PFSK-1 (cell line): ENCODE results near the gene F2R.

Source experiments
- POLR2AphosphoS5 ChIP-seq: IDR thresholded peaks from 2 replicates; pipeline ENCODE4 v1.6.1; 2012; ENCODE audit warnings: low read depth, mild to moderate bottlenecking, control low read depth, low read length, moderate library complexity
- REST ChIP-seq, 2 experiments: IDR thresholded peaks; 2 replicates each; pipeline versions ENCODE4 v1.6.1 to v1.8.0; 2011 to 2012; ENCODE audit warnings: low read depth in 2 of 2, low read length in 2 of 2, control low read depth in 1 of 2, inconsistent platforms in 1 of 2, mild to moderate bottlenecking in 1 of 2, moderate library complexity in 1 of 2; ENCODE audit not compliant: insufficient read depth in 1 of 2
- SIN3A ChIP-seq: IDR thresholded peaks from 2 replicates; pipeline ENCODE4 v1.6.1; 2012; ENCODE audit warnings: mild to moderate bottlenecking, low read length, moderate library complexity, borderline replicate concordance; ENCODE audit not compliant: insufficient read depth
- TAF1 ChIP-seq: IDR thresholded peaks from 2 replicates; pipeline ENCODE4 v1.6.1; 2012; ENCODE audit warnings: low read length, control low read depth, borderline replicate concordance; ENCODE audit not compliant: insufficient read depth

- TF ChIP-seq SIN3A (no peak), REST (IDR thresholded peaks at IDR 0.05; ENCODE audit: insufficient read depth in 1 of 2, low read depth in 2 of 2, low read length in 2 of 2) (no peak), TAF1 (no peak), POLR2AphosphoS5 (no peak)
Measured at GRCh38 chr5:76755779-76756637, 40.1 kb downstream of the F2R start.
